Lower leg skin (tissue), 3 donors: Measurements from ENCODE around the gene RALGPS2.

Experiments
- POLR2A ChIP-seq, 2 donors: fragments of 450-650 bp; IDR thresholded peaks; one replicate each; pipeline ENCODE4 v1.6.1; 2016 to 2017; ENCODE audit warnings: antibody characterized with exemption in 2 of 2, mild to moderate bottlenecking in 1 of 2, moderate library complexity in 1 of 2
- TF ChIP-seq, protein P1 (sequence below), 3 donors: fragments of 450-650 bp; IDR thresholded peaks; one replicate each; pipeline ENCODE4 v1.5.1; 2016; ENCODE audit warnings: antibody characterized with exemption in 3 of 3, mild to moderate bottlenecking in 3 of 3, moderate library complexity in 2 of 3

GRCh38 chr1:178867670-178868069, 142.6 kb downstream of the RALGPS2 start:
- TF ChIP-seq, protein P1, sequence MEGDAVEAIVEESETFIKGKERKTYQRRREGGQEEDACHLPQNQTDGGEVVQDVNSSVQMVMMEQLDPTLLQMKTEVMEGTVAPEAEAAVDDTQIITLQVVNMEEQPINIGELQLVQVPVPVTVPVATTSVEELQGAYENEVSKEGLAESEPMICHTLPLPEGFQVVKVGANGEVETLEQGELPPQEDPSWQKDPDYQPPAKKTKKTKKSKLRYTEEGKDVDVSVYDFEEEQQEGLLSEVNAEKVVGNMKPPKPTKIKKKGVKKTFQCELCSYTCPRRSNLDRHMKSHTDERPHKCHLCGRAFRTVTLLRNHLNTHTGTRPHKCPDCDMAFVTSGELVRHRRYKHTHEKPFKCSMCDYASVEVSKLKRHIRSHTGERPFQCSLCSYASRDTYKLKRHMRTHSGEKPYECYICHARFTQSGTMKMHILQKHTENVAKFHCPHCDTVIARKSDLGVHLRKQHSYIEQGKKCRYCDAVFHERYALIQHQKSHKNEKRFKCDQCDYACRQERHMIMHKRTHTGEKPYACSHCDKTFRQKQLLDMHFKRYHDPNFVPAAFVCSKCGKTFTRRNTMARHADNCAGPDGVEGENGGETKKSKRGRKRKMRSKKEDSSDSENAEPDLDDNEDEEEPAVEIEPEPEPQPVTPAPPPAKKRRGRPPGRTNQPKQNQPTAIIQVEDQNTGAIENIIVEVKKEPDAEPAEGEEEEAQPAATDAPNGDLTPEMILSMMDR (IDR thresholded peaks at IDR 0.05) = no peak
- TF ChIP-seq POLR2A (IDR thresholded peaks at IDR 0.05) = no peak
